Measurements from ENCODE around the gene HELZ.
A peak's percentile ranks its signal among the peaks of the same experiment; 100 is the strongest.
"Not testable (repeated sequence)": the region's sequence is repeated elsewhere in the genome, so short reads cannot be mapped to it uniquely, and the experiment has no call there.

HELZ gene

DNA sequence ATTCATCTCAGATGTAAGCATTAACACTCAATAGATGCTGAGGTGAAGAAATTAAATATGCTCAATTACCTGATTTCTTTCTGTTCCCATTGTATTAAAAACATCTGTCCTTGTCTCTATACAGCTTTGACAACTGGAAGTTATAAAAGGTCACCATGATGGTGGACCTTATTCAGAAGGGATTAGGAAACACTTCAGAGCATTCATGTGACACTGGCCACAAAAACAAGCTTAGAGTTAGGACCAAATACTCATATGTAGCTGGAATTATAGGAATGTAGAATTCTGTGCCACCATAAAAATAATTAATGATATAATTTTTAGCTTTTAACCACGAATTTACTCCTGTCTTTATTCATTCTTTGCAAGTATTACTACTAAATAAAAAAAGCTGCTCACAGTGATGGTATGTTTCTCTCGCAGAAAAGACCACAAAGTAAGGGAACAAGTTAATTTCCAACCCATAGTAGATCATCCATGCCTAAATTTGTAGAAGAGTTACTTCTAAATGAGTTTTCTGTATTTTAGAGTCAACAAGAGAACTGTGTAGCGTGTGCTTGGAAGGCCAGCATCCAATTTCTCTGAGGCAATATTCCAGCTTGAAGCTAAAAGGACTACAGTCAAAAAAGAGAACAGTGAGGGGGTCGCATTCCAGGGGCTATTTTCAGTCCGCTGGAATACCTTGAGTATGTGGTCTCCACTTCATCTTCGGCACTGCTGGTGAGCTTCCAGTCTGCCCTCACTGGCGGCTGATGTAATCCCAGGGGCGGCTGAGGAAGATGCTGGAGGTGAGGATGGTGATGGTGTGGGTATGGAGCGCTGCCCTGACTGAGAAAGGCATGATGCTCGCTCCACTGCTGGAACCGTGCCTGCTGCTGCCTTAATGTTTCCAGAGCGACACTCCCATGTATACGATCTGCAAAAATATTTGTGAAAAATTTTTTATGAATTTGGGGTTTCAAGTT, 136.9 kb downstream of the HELZ start:
- DNase-seq, result no peak

GRCh38 chr17:67107171-67107570, 137.8 kb downstream of the HELZ start:
- no peak for DNase-seq

DNA sequence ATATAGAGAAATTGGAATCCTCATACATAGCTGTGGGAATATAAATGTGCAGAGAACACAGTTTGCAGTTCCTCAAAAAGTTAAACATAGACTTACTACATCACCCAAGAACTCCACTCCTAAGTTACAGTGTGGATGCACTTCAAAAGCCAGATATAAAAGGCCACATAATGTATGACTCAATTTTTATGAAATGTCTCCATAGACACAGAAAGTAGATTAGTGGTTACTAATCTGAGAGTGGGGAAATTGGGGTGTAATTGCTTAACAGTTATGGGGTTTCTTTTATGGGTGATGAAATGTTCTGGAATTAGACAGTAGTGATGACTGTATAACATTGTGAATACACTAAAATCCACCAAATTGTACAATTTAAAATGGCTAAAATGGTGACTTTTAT, 139.8 kb downstream of the HELZ start:
- no peak for DNase-seq

DNA sequence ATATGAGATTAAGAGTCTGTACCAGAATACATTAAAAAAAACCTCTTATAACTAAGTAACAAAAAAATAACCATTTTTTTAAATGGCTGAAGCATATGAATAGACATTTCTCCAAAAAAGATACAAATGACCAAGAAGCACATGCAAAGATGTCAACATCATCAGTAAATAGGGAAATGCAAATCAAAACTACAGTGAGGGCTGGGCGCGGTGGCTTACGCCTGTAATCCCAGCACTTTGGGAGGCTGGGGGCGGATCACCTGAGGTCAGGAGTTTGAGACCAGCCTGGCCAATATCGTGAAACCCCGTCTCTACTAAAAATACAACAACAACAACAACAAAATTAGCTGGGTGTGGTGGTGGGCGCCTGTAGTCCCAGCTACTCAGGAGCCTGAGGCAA, 140.4 kb downstream of the HELZ start:
- not testable (repeated sequence) for DNase-seq

- DNase-seq, result no peak
These were observed 147.0 kb downstream of the HELZ start for GRCh38 chr17:67098006-67098405.

- DNase-seq, result no peak
These were observed 148.4 kb downstream of the HELZ start for GRCh38 chr17:67096609-67097008.

GRCh38 chr17:67095803-67096202, 149.2 kb downstream of the HELZ start:
- DNase-seq, result no peak

DNA sequence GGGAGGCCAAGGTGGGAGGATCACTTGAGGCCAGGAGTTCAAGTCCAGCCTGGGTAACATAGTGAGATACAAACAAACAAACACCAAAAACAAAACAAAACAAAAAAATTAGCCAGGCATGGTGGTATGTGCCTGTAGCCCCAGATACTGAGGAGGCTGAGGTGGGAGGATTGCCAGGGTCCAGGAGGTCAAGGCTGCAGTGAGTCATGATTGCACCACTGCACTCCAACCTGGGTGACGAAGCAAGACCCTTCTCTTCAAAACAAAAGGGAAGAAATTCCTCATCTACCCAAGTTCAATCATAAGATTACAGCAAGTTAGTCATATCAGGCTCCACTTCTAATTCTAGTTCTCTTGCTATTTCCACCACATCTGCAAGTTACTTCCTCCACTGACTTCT, 149.7 kb downstream of the HELZ start:
- not testable (repeated sequence) for DNase-seq

- DNase-seq, result no peak
These were observed 151.6 kb downstream of the HELZ start for GRCh38 chr17:67093348-67093747.

GRCh38 chr17:67092710-67093109, 152.3 kb downstream of the HELZ start:
- not testable (repeated sequence) for DNase-seq

DNA sequence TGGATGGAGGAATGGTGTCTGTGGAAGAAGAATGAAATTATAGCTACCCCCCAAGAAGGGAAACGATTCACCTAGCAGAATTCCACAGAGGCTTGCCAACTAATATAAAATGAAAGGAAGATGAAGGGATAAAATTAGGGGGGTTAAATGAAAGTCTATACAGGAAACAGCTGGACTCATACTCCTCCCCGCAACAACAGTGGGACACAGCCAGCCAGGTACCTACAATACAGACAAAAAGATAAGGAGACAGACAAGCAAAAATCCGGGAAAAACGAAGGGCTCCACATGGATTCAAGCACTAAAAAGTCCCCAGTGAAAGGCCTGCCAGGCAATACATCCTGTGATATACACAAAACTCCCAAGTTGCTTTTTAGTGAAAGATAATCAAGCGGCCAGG, 152.7 kb downstream of the HELZ start:
- DNase-seq, result no peak

DNA sequence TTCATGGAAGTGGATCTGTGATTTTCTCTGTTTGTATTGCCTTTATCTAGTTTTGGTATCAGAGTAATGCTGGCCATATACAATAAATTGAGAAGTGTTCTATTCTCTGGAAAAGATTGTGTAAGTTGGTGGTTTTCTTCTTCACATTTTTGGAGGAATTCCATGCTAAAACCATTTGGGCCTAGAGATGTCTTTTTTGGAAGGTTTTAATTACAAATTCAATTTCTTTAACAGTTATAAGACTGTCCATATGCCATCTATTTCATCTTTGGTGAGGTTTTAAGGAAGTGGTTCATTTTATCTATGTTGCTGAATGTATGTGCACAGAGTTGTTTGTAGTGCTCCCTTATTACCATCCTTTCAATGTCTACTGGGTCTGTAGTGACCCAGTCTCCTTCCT, 154.7 kb downstream of the HELZ start:
- DNase-seq, result no peak

DNA sequence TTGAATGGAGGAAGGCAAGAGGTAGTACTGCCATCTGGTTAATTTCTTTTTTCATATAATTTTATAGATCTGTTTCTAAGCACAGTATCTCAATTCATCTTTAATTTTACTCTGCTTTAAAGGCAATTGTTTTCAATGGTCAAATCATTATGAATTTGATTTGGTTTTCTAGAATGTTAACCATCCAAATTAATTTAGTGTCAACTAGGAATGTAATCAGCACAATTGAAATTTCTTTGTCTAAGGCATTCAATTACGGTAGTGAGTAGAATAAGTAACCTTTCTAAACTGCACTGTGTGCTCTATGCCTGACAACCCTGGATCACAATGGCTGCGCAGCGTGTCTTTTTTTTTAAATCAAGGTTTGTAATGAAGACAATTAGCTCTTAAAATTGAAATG, 156.4 kb downstream of the HELZ start:
- no peak for DNase-seq

DNA sequence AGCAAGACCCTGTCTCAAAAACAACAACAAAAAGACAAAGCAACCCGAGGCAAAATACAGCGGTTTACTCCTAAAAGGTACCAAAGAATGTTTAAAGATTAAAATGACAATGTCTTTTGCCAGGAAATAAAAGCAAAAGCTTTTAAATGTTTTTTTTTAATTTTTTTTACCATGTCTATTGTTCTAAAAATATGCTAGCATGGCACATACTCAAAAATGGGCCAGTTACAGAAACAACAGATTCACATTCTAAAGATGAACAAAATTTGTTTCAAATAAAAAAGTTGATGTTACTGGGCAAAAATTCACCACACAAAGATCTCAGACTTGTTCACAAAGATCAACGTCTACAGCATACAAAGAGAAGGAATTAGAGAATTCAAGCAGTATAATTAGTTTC, 159.6 kb downstream of the HELZ start:
- DNase-seq, result no peak

- DNase-seq, result no peak
These were observed 162.9 kb downstream of the HELZ start for GRCh38 chr17:67082107-67082506.

GRCh38 chr17:67080804-67081203, 164.2 kb downstream of the HELZ start:
- DNase-seq, result no peak

DNA sequence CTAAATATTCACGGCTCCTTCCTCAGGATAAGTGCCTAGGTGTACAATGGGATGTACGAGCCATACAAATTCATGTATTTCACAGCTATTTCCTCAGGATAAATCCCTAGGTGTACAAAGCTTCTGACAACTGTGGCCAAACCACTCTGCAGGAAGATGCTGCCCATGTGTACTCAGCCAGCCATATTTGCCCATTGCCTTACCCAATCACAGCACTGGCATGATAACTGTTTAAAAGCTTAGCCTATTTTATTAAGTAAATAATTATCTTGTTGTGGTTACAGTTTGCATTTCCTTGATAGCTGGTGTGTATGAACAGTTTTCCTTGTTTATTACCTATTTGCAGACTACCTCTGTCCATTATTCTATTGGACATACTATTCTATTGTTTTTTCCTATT, 165.5 kb downstream of the HELZ start:
- DNase-seq, result no peak

DNA sequence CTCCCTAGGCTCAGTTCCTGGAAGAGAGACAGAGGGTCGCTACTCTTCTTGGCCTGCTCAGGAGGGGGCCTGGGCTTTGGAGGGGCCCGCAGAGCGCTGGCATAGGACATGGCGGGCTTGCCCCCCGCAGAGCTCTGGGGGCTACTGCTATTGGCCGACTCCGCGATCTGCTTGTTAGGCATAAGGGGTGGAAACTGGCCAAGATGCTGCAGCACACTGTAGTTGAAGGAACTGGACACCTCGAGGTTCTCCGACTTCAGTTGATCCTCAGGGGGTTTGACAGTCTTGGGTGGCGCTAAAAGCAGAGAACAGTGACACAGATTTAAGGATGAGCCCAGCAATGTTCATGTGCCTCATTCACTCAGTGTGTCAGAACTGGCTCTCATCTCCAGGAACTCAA, 166.7 kb downstream of the HELZ start:
- no peak for DNase-seq

DNA sequence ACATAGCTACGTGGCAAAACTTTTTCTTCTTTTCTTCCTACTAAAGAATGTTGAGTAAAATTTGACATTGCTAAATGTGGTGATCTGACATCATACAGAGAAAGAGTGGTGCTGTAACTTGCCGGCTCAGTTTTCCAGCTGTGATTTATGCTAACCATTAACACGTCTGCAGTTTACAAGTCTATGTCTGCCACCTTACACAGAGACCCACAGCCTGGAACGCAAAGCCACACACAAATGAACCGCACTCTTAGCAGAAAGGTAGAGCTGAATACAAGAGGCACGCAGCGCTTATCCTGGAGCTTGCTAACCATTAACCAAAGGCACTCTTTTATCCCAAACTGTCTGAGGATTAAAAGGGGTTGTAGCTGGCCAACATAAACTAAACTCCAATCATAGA, 168.7 kb downstream of the HELZ start:
- DNase-seq, result no peak

DNA sequence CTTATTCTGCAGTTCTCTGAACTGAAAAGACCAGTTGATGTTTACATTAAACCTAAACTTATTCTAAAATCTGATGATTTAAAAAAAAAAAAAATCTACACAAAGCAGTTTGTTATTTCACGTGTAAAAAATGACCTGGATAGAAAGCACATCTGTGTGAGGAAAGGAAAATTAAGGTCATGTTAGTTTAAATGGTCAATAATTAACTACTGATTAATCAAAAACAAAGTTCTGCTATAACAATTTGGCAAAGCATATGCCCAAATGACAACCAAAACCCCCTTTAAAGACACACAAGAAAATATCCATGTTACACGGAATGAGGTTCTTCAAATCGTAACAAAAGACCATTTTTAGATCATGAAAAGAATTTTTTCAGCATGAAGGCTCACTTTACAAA, 170.2 kb downstream of the HELZ start:
- DNase-seq, result no peak

- no peak for DNase-seq
These were observed 172.1 kb downstream of the HELZ start for GRCh38 chr17:67072885-67073284.

DNA sequence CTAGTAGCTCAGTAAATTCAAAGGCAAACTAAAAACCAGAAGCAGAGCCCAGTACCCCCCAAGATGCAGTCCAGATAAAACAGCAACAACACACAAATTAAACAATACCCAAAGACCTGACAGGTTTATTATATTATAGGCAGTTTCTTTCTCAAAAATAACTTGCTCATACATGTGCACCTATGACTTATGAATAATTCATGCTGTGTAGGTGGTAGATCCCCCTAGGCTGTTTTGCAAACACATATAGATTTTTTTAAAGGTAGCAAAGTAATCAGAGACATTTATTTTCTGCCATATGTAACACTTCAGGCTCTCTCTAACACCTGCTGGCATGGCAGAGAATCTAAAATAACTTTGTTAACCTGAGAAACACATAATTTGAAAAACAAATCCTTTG, 173.4 kb downstream of the HELZ start:
- DNase-seq, result no peak

DNA sequence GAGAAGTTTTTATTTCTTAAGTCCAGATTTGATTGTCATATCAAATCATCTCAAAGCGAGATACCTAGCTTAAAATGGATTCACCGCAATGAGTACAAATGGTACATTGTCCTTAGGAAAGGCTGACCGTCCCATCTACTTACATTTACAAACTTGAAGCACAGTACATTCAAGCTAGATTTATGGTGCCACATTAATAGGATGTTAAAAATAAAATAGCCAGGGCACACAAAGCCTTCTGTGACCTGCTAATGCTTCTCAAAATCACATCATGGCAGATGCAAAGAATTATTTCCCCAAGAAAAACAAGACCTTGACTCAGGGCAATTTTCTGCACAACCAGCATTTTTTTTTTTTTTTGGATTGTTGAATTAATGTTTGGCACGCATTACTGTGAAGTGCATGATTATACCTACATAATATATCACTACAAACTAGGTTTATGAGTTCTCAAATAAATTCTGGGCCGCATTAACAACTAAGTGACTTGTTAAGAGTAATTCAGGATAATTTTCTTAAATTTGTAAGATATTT, 175.3 kb downstream of the HELZ start:
- DNase-seq, result no peak

GRCh38 chr17:67068999-67069398, 176.0 kb downstream of the HELZ start:
- peak; percentile 24 for DNase-seq

Data from NCI-H69 (cell line).